DND-41 (cell line): ENCODE measurements around the gene HIBADH.

Experiments used
- ATAC-seq: fragments of 200-7000 bp; cut with Tn5 transposase; 3 replicates; pipeline ENCODE4 v1.9.1; 2021; ENCODE audit warnings: low read depth; ENCODE audit not compliant: insufficient read depth
- DNase-seq: peaks from one replicate; pipeline ENCODE4 v3.0.0-alpha.2; 2020
- H2AFZ ChIP-seq: 2 replicates; pipeline ENCODE4 v1.6.0; 2012; ENCODE audit warnings: low read depth, low read length
- H3K27ac ChIP-seq: 2 replicates; pipeline ENCODE4 v1.5.1; 2012; ENCODE audit warnings: low read length, inconsistent platforms
- H3K27me3 ChIP-seq: fragments of 200-600 bp; sonication (generic); 2 replicates; pipeline ENCODE4 v1.6.0; 2012; ENCODE audit warnings: low read length, mild to moderate bottlenecking, inconsistent platforms; ENCODE audit not compliant: insufficient read depth, poor library complexity
- H3K36me3 ChIP-seq: 2 replicates; pipeline ENCODE4 v1.5.1; 2012; ENCODE audit warnings: low read length, inconsistent platforms; ENCODE audit not compliant: insufficient read depth
- H3K4me1 ChIP-seq: 2 replicates; pipeline ENCODE4 v1.5.1; 2012; ENCODE audit warnings: mild to moderate bottlenecking, low read length; ENCODE audit not compliant: insufficient read depth
- H3K4me2 ChIP-seq: 2 replicates; pipeline ENCODE4 v1.6.0; 2012; ENCODE audit warnings: mild to moderate bottlenecking, moderate library complexity, low read length, inconsistent platforms; ENCODE audit not compliant: insufficient read depth
- H3K4me3 ChIP-seq, 2 experiments: fragments of 200-600 bp in 1 of 2; shearing (Covaris generic) in 1 of 2; 2 replicates each; pipeline ENCODE4 v1.5.1; 2012 to 2016; ENCODE audit warnings: inconsistent platforms in 2 of 2, low read length in 2 of 2, mild to moderate bottlenecking in 2 of 2, low read depth in 1 of 2, moderate library complexity in 1 of 2
- H3K79me2 ChIP-seq: 2 replicates; pipeline ENCODE4 v1.6.0; 2012; ENCODE audit warnings: low read length, inconsistent platforms; ENCODE audit not compliant: insufficient read depth
- H3K9ac ChIP-seq: 2 replicates; pipeline ENCODE4 v1.6.0; 2012; ENCODE audit warnings: low read depth, mild to moderate bottlenecking, inconsistent platforms, low read length, moderate library complexity
- H3K9me3 ChIP-seq: 2 replicates; pipeline ENCODE4 v1.5.1; 2012; ENCODE audit warnings: low read length, moderate library complexity, mild to moderate bottlenecking, inconsistent platforms; ENCODE audit not compliant: insufficient read depth, severe bottlenecking
- H4K20me1 ChIP-seq: 2 replicates; pipeline ENCODE4 v1.6.0; 2012; ENCODE audit warnings: low read length; ENCODE audit not compliant: insufficient read depth
- CTCF ChIP-seq: IDR thresholded peaks from 2 replicates; pipeline ENCODE4 v1.5.1; 2012; ENCODE audit warnings: borderline replicate concordance, low read length, moderate library complexity, mild to moderate bottlenecking; ENCODE audit not compliant: poor library complexity, severe bottlenecking; ENCODE audit errors: extremely low read depth
- EZH2 ChIP-seq: IDR thresholded peaks from 3 replicates; pipeline ENCODE4 v1.6.1; 2012; ENCODE audit warnings: borderline replicate concordance, low read depth, mild to moderate bottlenecking, moderate library complexity, low read length, inconsistent platforms; ENCODE audit not compliant: severe bottlenecking

Gene HIBADH

GRCh38 chr7:27662490-27663205 lies at the start of gene HIBADH:
TSS of gene HIBADH (minus strand) at chr7:27662883. CDS start at chr7:27662788, 95 bp downstream.
- H3K9me3 ChIP-seq = no peaks in the 10 kb centered on the region
- peak within 1 kb of the TSS; percentile 80 for H3K9ac ChIP-seq
- no peaks in the 10 kb centered on the region for H3K27me3 ChIP-seq
- H3K4me2 ChIP-seq = peak within 1 kb of the TSS; percentile 67
- no peaks in the 10 kb centered on the region for H4K20me1 ChIP-seq
- DNase-seq = peak; percentile 98
- H3K36me3 ChIP-seq = peaks cover 5% of the 10 kb centered on the region; the same call in 1 of the 2 replicates
- peak within 1 kb of the TSS; percentile 84 for H3K27ac ChIP-seq
- peaks cover 25% of the 10 kb centered on the region for H3K4me1 ChIP-seq
- TF ChIP-seq EZH2 (no peak), CTCF (no peak)
- H3K4me3 ChIP-seq = peak within 1 kb of the TSS; percentile 55 to 70; a peak in 3 of 4 replicates
- H3K79me2 ChIP-seq = peaks cover 21% of the 10 kb centered on the region
- peak; percentile 98 for ATAC-seq
- peak within 1 kb of the TSS; percentile 86 for H2AFZ ChIP-seq

DNA sequence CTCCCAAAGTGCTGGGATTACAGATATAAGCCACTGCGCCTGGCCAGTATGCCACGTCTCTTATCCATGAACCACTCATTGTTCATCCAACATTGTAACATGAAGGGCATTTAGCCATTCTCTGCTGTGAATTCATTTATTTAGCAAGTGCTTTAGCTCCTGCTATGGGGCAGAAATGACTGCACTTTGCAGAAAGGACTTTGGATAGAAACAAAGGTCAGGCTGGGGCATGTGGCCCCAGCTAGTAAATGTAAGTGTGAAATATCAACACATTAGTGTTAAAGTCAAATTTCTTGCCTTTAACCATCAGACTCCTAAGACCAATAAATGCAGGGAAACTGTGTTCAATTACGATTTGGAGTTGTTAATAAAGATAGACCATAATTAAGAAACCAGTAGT lies 49.5 kb upstream of the HIBADH start:
- H3K27ac ChIP-seq = no peak overlapping the region
- H3K4me3 ChIP-seq = no peak overlapping the region
- H3K4me2 ChIP-seq = no peak overlapping the region
- H2AFZ ChIP-seq = peak overlapping the region; percentile 19; the same call in 1 of the 2 replicates
- H3K9me3 ChIP-seq = no peaks in the 10 kb centered on the region
- ATAC-seq = no peak
- no peak overlapping the region for H3K9ac ChIP-seq
- peaks cover 5% of the 10 kb centered on the region for H3K27me3 ChIP-seq
- no peak for TF ChIP-seq CTCF
- H3K36me3 ChIP-seq = no peaks in the 10 kb centered on the region
- H3K4me1 ChIP-seq = no peaks in the 10 kb centered on the region
- H3K79me2 ChIP-seq = no peaks in the 10 kb centered on the region
- no peaks in the 10 kb centered on the region for H4K20me1 ChIP-seq
- DNase-seq = no peak

DNA sequence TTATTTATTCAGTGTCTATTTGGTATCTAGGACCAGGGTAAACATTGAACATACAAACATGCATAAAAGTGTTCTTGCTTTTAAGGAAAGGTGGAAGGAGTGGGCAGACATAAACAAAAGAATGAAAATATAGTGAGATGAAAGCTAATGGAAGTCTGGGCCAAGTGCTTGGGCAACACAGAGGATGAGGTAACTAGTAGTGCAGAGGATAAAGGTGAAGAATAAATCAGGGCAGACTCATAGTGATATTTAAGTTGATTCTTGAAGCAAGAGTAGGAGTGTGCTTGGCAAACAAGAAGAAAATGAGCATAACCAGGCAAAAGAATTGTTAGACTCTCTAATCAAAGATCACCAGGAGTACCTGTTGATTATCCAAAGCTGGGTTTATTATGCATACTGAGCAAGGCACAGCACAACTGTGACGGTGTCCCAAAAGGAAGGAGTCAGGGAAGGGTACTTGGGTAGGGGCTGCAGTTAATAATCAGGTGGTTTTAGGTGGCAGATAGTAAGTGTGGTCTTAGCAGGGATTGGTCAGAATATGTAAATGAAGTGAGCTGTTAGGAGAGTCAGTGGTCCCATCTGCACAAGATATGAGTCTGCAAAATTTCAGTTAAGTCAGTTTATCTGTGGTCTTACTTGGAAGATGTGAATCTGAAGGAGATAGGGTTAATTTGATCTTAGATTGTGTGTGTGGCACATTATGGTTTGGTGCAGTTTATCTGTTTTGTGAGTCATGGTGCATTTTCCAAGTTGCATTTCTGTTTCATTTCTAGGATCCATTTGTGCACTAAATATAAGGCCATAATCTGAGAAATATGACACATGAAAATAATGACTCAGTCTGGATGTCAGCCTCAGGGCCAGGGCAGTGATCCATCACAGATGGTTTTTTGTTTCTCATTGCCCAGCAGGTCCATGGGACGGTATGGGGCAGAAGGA lies 46.7 kb upstream of the HIBADH start:
- H3K4me1 ChIP-seq = no peaks in the 10 kb centered on the region
- no peaks in the 10 kb centered on the region for H3K36me3 ChIP-seq
- ATAC-seq (no peak), DNase-seq (no peak)
- TF ChIP-seq CTCF = no peak
- TF ChIP-seq EZH2 = no peak
- no peak overlapping the region for H3K4me2 ChIP-seq
- no peaks in the 10 kb centered on the region for H3K79me2 ChIP-seq
- H3K27ac ChIP-seq = no peak overlapping the region
- no peaks in the 10 kb centered on the region for H4K20me1 ChIP-seq
- H3K27me3 ChIP-seq = no peaks in the 10 kb centered on the region
- no peaks in the 10 kb centered on the region for H3K9me3 ChIP-seq
- H3K9ac ChIP-seq = no peak overlapping the region
- no peak overlapping the region for H3K4me3 ChIP-seq
- H2AFZ ChIP-seq = no peak overlapping the region
